GM10248 (cell line): ENCODE results near the gene RPS6KA6.

ENCODE experiments used
- CTCF ChIA-PET: fragments of 300-600 bp; sonication (Branson Sonifier 250); formaldehyde crosslinking; extraction: SDS; loops from one replicate; lab custom pipeline; 2021; ENCODE audit warnings: antibody characterized with exemption; lab: Yijun Ruan, JAX
- POLR2A ChIA-PET: fragments of 350-650 bp; sonication (Branson Sonifier 250); formaldehyde crosslinking; extraction: SDS; loops from one replicate; lab custom pipeline; 2020; ENCODE audit warnings: antibody characterized with exemption; lab: Yijun Ruan, JAX
- DNase-seq: peaks from one replicate; pipeline ENCODE4 v3.0.0; 2012; ENCODE audit errors: extremely low spot score
- TF ChIP-seq, protein P1 (sequence below): IDR thresholded peaks from 2 replicates; pipeline ENCODE4 v1.5.1; 2012; ENCODE audit warnings: mild to moderate bottlenecking, low read depth; ENCODE audit errors: extremely low read depth, missing control alignments, control extremely low read depth

Gene RPS6KA6

DNA sequence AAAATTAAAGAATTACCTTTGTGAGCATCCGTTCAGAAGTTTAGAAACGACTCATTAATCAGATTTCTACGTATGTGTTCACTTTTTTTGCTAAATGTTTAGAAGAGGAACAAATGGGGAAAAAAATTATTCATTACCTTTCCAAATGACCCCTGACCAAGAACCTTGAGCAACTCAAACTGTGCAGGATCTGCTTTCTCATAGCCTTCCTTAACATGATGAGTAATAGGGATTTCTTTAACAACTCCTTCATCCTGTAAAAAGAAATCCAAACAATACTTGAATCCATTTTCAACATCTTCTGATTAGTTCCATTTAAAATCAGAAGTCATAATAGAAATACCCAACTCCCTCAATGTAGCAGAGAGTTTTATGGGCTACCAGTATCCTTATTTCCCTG lies 32.1 kb downstream of the RPS6KA6 start:
- DNase-seq = no peak
- ChIA-PET CTCF (no interaction called here), POLR2A (no interaction called here)
- TF ChIP-seq, protein P1, sequence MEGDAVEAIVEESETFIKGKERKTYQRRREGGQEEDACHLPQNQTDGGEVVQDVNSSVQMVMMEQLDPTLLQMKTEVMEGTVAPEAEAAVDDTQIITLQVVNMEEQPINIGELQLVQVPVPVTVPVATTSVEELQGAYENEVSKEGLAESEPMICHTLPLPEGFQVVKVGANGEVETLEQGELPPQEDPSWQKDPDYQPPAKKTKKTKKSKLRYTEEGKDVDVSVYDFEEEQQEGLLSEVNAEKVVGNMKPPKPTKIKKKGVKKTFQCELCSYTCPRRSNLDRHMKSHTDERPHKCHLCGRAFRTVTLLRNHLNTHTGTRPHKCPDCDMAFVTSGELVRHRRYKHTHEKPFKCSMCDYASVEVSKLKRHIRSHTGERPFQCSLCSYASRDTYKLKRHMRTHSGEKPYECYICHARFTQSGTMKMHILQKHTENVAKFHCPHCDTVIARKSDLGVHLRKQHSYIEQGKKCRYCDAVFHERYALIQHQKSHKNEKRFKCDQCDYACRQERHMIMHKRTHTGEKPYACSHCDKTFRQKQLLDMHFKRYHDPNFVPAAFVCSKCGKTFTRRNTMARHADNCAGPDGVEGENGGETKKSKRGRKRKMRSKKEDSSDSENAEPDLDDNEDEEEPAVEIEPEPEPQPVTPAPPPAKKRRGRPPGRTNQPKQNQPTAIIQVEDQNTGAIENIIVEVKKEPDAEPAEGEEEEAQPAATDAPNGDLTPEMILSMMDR = no peak

DNA sequence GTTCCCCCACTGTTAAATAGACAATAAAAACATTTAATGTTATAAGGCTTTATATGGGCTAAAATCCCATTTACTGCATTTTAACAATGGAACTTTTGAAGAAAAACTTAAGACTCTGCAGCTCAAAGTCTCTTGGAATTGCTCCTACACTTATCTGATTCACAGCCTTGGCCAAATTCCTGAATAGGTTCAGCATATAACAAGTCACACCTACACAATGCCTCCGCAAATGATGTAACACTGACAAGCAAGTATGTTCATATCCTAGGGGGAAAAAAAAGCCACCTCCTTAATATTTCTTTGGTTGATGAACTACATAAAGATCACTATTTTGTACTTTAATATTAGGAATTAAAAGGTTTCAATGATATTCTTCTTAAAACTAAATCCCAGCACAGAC lies 34.5 kb downstream of the RPS6KA6 start:
- TF ChIP-seq, protein P1 = no peak
- DNase-seq = no peak
- ChIA-PET CTCF (no interaction called here), POLR2A (no interaction called here)

DNA sequence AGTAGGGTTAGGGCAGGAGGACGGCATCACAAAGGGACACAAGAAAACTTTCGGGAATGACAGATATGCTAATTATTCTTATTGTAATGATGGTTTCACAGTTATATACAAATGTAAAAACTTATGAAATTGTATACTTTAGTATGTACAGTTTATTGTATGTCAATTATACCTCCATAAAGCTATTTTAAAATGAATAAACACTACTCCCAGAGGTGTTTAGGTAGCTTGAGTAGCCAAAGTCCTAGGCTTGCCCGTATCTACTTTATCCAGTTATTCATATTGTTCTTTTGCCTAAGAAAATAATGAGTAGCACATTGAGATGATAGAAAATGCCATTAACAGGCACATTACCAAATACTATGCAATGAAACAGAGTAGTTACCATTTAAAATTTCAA lies 43.0 kb downstream of the RPS6KA6 start:
- CTCF ChIA-PET = no interaction called here
- no peak for DNase-seq
- TF ChIP-seq, protein P1 = no peak
- POLR2A ChIA-PET = no interaction called here

DNA sequence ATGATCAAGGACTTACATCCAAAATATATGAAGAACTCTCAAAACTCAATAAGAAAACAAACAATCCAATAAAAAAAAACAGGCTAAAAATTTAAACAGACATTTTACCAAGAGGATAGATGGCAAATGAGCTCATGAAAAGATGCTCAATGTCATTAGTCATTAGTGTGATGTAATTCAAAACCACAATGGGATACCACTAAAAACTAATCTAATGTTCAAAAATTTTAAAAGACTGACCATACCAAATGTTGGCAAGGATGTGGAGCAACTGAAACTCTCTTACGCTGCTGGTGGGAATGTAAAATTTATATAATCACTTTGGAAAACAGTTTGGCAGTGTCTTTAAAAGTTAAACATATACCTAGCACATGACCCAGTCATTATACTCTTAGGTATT lies 43.7 kb downstream of the RPS6KA6 start:
- DNase-seq = no peak
- CTCF ChIA-PET = no interaction called here
- POLR2A ChIA-PET = no interaction called here
- TF ChIP-seq, protein P1 = no peak

DNA sequence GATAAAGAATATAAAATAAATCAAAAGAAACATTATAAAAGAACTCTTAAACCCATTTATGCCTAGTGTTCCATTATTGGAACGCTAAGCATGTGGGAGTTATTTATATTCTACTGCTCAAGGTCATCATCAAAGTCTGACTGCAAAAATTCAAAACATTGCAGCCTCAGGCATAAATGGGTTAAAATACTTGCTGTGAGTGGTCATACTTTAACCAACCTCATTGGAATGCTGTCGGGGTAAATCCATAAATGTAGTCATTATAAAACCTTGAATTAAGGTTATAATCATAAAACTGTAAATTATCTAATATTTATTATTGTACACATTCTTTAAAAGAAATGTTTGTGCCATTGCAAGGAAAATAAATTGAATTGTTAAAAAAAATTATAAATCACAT lies 55.0 kb downstream of the RPS6KA6 start:
- POLR2A ChIA-PET = no interaction called here
- no peak for DNase-seq
- CTCF ChIA-PET = no interaction called here
- TF ChIP-seq, protein P1 = no peak

DNA sequence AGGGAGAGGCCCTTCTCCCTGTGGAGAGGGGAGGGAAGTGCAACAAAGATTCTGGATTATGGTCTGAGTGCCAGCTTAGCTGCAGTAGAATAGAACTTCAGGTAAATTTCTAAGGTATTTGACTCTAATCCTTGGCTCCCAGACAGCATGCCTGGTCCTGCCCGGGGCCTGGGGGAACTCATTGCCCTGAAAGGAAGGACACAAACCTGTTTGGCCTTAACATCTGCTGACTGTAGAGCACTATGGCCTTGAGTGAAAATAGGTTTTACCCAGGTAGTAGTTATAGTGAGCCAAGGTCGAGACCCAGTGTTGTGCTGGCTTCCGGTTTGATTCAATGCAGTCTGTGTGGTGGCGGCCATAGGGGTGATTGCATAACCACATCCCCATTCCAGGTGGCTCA lies 64.4 kb downstream of the RPS6KA6 start:
- no peak for DNase-seq
- CTCF ChIA-PET = no interaction called here
- POLR2A ChIA-PET = no interaction called here
- TF ChIP-seq, protein P1 = no peak

DNA sequence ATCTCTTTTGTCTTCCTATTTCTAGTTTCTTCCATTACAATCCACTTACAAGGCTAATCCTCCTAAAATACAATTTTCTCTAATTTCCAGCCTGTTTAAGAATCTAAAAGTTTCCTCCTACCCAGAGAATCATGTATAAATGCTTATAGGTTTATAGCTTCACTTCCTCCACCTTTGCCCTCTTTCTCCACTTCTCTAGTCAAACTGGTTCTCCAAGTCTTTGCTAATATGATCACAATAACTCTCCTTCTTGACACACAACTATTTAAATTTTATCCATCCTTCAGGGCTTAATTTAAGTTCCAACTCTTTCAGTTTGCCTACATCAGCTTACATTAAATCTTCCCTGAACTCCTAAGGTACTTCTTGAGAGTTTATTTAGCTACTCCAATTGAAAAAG lies 69.2 kb downstream of the RPS6KA6 start:
- ChIA-PET CTCF (no interaction called here), POLR2A (no interaction called here)
- DNase-seq = no peak
- TF ChIP-seq, protein P1 = no peak
